ENCODE measurements around the gene CHDH.

Gene CHDH

DNA sequence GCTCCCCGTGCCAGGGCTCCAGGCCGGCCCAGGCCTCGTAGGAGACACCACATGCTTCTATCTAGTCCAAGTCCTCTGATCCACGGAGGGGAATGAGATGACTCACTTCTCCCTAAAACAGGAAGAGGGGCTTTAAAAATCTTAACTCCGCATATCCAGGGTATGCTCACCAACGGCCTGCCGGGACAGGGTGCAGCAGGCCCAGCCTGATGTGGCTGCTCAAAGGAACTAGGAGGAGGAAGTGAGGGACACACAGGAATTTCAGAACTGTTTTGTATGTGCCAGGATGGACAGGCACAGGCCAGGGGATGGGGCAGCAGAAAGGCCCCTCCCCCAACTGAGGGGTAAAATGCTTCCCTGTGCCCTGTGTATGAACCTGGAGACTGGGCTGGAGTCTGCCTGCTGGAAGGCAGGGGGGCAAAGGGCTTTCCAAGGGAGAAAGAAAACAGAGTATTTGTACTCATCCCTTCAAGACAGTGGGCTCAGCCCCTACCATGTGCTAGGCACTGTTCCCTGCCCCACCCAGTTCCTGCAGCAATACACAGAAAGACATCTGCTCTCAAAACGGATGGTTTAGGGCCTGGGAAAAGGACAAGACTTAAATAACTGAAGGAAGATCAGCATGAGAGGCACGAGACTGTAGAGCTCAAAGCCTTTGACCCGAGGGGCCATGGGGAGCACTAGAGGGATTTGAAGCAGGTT, 22.1 kb downstream of the CHDH start:
- DNase-seq, result no peak

DNA sequence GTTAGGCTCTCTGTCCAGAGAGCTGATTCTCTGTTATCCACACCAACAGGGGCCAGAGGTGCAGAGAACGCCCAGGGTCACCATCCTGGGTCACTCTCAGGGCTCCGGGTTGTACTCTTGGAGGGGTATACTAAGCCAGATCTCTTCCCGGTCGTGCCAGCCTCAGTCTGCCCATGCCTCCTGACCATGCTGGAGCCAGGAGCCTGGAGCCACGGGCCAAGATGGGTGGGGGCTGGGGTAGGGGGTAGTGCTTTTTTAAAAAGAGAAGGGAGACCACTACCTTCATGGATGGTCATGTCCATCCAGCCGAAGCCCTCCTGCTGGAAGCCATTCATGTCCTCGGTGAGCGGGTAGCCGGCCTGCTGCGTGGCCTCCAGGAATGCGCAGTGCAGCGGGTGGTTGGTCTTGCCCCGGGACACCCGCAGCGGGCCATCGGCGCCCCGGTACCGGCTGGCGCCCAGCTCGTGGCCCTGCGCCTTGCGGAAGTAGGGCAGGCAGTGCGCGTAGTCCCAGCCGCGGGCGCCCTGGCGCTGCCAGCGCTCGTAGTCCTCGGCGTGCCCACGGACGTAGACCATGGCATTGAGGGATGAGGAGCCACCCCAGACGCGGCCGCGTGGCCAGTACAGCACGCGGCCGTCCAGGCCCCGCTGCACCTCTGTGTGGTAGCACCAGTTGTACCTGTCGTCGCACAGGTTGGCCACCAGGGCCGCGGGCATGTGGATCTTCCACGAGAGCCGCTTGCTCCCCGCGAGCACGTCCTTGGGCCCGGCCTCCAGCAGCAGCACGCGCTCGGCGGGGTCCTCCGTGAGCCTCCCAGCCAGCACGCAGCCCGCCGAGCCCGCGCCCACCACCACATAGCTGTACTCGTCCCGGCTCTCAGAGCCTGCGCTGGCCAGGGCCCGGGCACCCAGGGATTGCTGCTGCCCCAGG, 22.9 kb downstream of the CHDH start:
- no peak for DNase-seq

DNA sequence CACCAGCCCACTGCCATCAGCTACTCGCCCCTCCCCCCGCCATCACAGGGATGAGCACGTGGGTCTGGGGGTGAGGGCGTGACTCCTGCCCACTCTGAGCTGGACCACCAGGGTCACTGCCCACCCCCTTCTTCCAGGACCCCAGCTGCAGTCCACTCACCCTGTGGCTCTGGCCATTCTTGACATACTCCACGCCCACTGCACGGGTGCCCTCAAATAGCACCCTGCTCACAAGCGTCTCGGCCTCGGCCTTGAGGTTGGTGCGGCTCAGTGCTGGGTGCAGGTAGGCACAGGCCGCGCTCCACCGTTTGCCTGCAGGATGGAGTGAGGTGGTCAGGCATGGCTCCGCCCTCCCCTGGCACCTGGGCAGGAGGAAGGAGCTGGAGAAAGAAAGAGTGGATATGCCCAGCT, 23.9 kb downstream of the CHDH start:
- no peak for DNase-seq

- no peak for DNase-seq
These were observed 24.5 kb downstream of the CHDH start for GRCh38 chr3:53821631-53822121.

GRCh38 chr3:53820756-53821580, 25.3 kb downstream of the CHDH start:
- DNase-seq, result no peak

DNA sequence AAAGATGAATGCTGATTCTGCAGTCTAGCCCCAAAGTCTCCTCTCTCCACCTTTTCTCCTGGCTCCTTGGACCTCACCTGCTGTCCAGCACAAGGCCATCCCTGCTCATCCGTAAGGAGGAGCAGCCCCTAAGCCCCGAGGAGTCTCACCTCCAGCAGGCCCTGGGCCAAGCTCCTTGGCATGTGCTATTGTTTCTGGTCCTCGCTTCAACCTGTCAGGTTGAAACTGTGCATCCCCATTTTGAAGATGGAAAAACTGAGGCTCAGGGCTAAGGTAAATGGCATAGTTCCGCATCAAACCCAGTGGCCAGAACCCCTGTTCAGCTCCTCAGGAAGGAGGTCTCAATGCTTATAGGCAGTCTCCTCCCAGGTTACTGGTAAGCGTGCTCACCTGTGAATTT, 26.1 kb downstream of the CHDH start:
- no peak for DNase-seq

GRCh38 chr3:53819163-53819868, 26.9 kb downstream of the CHDH start:
- no peak for DNase-seq

GRCh38 chr3:53818221-53819162, 27.7 kb downstream of the CHDH start:
- no peak for DNase-seq

GRCh38 chr3:53817809-53818208, 28.4 kb downstream of the CHDH start:
- DNase-seq, result no peak

- DNase-seq, result no peak
These were observed 29.0 kb downstream of the CHDH start for GRCh38 chr3:53817211-53817610.

DNA sequence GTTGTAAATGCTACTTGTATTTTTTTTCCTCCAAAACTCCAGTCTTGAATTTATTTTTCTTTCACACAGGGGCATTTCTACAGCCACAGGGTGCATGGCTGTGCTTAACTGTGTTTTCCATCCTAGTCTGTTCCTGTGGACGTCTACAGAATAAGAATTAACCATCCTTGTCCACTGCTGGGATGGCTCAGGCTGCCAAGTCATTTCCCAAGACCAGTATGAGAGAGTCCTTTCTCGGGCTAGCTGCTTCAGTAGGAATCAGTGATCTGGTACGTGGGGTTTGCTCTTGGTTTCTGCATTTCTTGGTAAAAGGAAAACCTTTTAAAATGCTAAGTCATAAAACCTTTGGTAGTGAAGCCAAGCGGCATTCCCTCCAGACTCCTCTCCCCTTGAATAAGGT, 29.8 kb downstream of the CHDH start:
- no peak for DNase-seq

DNA sequence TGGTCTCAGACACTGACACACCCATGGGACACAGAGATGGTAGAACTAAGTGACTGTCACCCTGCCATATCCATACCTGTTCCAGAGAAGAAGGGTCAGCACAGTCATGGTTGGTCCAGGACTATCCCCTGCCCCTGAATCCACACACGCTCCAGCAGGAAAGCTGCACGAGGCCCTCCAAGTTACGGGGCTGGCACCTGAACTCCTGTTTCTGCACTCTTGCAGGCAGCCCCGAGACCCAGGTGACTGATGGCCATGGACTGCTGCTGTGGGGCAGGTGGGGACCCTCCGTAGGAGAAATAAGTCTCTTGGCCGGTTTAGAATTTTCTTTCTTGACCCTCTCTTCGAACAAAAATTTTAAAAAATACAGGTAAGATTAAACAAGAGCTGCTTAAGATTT, 30.6 kb downstream of the CHDH start:
- DNase-seq, result no peak

GRCh38 chr3:53815067-53815466, 31.2 kb downstream of the CHDH start:
- no peak for DNase-seq

- DNase-seq, result no peak
These were observed 32.3 kb downstream of the CHDH start for GRCh38 chr3:53813876-53814275.

- DNase-seq, result no peak
These were observed 33.0 kb downstream of the CHDH start for GRCh38 chr3:53813229-53813628.

DNA sequence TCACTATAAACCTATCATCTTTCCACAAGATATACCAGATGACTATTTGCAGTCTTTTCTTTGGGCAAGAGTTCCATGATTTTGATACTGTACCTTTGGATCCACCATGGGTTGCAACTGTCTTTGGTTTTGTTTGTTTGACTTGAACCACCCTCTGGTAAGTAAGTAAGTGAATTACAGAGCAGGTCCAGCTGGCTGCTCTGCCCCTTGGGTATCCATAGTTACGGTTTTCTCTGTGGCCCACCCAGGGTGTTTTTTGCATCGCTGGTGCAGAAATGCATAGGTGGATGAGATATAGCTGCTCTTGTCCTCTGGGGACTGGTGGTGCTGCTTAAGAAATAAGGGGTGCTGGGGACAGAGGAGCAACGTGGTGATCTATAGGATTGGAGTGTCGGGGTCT, 33.8 kb downstream of the CHDH start:
- no peak for DNase-seq

DNA sequence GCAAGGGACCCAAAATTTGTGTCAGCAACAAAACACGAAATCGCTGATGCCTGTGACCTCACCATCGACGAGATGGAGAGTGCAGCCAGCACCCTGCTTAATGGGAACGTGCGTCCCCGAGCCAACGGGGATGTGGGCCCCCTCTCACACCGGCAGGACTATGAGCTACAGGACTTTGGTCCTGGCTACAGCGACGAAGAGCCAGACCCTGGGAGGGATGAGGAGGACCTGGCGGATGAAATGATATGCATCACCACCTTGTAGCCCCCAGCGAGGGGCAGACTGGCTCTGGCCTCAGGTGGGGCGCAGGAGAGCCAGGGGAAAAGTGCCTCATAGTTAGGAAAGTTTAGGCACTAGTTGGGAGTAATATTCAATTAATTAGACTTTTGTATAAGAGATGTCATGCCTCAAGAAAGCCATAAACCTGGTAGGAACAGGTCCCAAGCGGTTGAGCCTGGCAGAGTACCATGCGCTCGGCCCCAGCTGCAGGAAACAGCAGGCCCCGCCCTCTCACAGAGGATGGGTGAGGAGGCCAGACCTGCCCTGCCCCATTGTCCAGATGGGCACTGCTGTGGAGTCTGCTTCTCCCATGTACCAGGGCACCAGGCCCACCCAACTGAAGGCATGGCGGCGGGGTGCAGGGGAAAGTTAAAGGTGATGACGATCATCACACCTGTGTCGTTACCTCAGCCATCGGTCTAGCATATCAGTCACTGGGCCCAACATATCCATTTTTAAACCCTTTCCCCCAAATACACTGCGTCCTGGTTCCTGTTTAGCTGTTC, 34.9 kb downstream of the CHDH start:
- DNase-seq, result no peak

GRCh38 chr3:53809764-53810400, 36.3 kb downstream of the CHDH start:
- DNase-seq, result no peak

DNA sequence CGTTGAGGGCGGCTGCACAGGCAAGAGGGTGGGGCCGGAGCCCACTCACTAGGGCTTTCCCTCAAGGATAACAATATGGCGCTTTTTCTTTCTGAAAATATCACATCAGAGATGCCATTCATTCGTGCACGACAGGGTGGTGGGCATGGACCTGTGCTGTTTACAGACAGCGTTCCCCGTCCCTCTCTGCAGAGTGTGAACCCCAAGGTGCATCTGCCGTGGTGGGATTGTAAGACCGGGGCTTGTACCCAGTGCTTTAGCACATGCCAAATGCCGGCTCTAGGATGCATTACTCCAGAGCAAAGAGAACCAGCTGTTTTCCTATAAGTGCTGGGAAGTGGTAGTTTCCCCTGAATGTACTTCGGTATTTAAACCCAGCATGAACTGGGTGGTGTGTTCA, 37.0 kb downstream of the CHDH start:
- no peak for DNase-seq

- no peak for DNase-seq
These were observed 37.7 kb downstream of the CHDH start for GRCh38 chr3:53808496-53808895.
